OCI-LY3 (cell line): ENCODE measurements around the gene SNTG2.

Experiments
- EZH2phosphoT487 ChIP-seq: fragments of 200-600 bp; shearing (Covaris generic); IDR thresholded peaks from 2 replicates; pipeline ENCODE4 v1.6.1; 2018; ENCODE audit warnings: antibody characterized with exemption, mixed run types, low read depth
- TF ChIP-seq, protein P1 (sequence below): fragments of 200-600, 300-600 bp; sonication (generic); IDR thresholded peaks from 2 replicates; pipeline ENCODE4 v1.5.1; 2014; ENCODE audit warnings: antibody characterized with exemption, low read length, low read depth

DNA sequence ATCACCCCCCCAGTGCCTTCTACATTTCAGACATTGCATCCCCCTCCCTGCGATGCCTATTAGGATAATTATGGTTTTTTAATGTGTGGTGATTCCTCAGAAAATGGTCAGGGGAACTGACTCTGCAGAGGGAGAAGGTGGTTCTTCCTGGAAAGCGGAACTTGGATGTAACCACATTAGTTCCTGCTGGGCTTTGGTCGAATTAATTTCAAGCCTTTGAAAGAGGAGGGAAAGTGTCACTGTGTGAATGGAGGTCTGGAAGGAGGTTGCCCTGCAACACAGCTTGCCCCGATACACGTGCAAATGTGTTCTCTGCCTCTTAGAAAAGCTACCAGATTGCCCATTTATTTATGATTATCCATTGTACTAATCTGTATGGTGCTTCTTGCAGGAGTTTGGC is 399.5 kb downstream of the SNTG2 start:
- TF ChIP-seq, protein P1, sequence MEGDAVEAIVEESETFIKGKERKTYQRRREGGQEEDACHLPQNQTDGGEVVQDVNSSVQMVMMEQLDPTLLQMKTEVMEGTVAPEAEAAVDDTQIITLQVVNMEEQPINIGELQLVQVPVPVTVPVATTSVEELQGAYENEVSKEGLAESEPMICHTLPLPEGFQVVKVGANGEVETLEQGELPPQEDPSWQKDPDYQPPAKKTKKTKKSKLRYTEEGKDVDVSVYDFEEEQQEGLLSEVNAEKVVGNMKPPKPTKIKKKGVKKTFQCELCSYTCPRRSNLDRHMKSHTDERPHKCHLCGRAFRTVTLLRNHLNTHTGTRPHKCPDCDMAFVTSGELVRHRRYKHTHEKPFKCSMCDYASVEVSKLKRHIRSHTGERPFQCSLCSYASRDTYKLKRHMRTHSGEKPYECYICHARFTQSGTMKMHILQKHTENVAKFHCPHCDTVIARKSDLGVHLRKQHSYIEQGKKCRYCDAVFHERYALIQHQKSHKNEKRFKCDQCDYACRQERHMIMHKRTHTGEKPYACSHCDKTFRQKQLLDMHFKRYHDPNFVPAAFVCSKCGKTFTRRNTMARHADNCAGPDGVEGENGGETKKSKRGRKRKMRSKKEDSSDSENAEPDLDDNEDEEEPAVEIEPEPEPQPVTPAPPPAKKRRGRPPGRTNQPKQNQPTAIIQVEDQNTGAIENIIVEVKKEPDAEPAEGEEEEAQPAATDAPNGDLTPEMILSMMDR = no peak
- no peak for TF ChIP-seq EZH2phosphoT487
